Naive thymus-derived CD4-positive, alpha-beta T cell (primary cell): Measurements from ENCODE around the gene INSIG1. TPM values are rescaled to one million over a fixed set of nuclear protein-coding genes. Genes with fewer than 3 reads are reported as not detected.

Experiments used
- ATAC-seq: fragments of 150-1000 bp; cut with Tn5 transposase; 2 replicates; pipeline ENCODE4 v1.10.0; 2021; ENCODE audit warnings: mild to moderate bottlenecking, moderate library complexity
- CTCF ChIA-PET: fragments of 350-600 bp; sonication (Branson Sonifier 250); formaldehyde crosslinking; loops from one replicate; lab custom pipeline; 2021; ENCODE audit warnings: antibody characterized with exemption; lab: Charles Lee
- POLR2A ChIA-PET: fragments of 350-600 bp; sonication (Branson Sonifier 250); formaldehyde crosslinking; loops from one replicate; lab custom pipeline; 2021; ENCODE audit warnings: antibody characterized with exemption, inconsistent platforms; lab: Charles Lee
- DNase-seq, 9 donors: peaks; one replicate each; pipeline versions ENCODE4 v3.0.0 to v3.0.0-alpha.2; 2020 to 2022; ENCODE audit warnings: mixed read lengths in 1 of 9
- H3K27ac ChIP-seq: one replicate; pipeline ENCODE4 v1.7.0; 2013; ENCODE audit warnings: mild to moderate bottlenecking, low read depth, low read length, moderate library complexity
- H3K27me3 ChIP-seq, 2 donors: one replicate each; pipeline ENCODE4 v1.7.0; 2013; ENCODE audit warnings: low read length in 2 of 2, mild to moderate bottlenecking in 2 of 2, moderate library complexity in 2 of 2; ENCODE audit not compliant: control insufficient read depth in 2 of 2, insufficient read depth in 2 of 2
- H3K36me3 ChIP-seq, 3 experiments: 1 replicate in 2 of 3; 2 replicates in 1 of 3; pipeline ENCODE4 v1.7.0; 2013; ENCODE audit warnings: low read length in 3 of 3, mild to moderate bottlenecking in 3 of 3, moderate library complexity in 1 of 3; ENCODE audit not compliant: insufficient read depth in 3 of 3, control insufficient read depth in 2 of 3
- H3K4me1 ChIP-seq, 2 donors: one replicate each; pipeline ENCODE4 v1.7.0; 2013; ENCODE audit warnings: low read length in 2 of 2, mild to moderate bottlenecking in 2 of 2, moderate library complexity in 1 of 2; ENCODE audit not compliant: control insufficient read depth in 2 of 2, insufficient read depth in 2 of 2
- H3K4me3 ChIP-seq: 2 replicates; pipeline ENCODE4 v1.7.0; 2013; ENCODE audit warnings: mild to moderate bottlenecking, low read length
- H3K9me3 ChIP-seq, 3 experiments: 1 replicate in 2 of 3; 2 replicates in 1 of 3; pipeline ENCODE4 v1.7.0; 2013; ENCODE audit warnings: low read length in 3 of 3; ENCODE audit not compliant: control insufficient read depth in 2 of 3
- H3K27ac Mint-ChIP-seq, 9 donors: one replicate each; pipeline ENCODE4 v1.8.0; 2020 to 2022; ENCODE audit warnings: mixed read lengths in 9 of 9, mild to moderate bottlenecking in 8 of 9, moderate library complexity in 5 of 9, inconsistent platforms in 2 of 9
- H3K27me3 Mint-ChIP-seq, 5 donors: one replicate each; pipeline ENCODE4 v1.8.0; 2021 to 2022; ENCODE audit warnings: mixed read lengths in 5 of 5, mild to moderate bottlenecking in 1 of 5
- H3K36me3 Mint-ChIP-seq, 5 donors: one replicate each; pipeline ENCODE4 v1.8.0; 2020 to 2022; ENCODE audit warnings: mixed read lengths in 5 of 5, mild to moderate bottlenecking in 3 of 5, inconsistent platforms in 1 of 5
- H3K4me1 Mint-ChIP-seq, 7 donors: one replicate each; pipeline ENCODE4 v1.8.0; 2020 to 2022; ENCODE audit warnings: mixed read lengths in 7 of 7, mild to moderate bottlenecking in 3 of 7, inconsistent platforms in 1 of 7
- H3K4me3 Mint-ChIP-seq, 10 donors: one replicate each; pipeline ENCODE4 v1.8.0; 2020 to 2022; ENCODE audit warnings: mild to moderate bottlenecking in 10 of 10, mixed read lengths in 10 of 10, moderate library complexity in 6 of 10, inconsistent platforms in 2 of 10
- H3K9me3 Mint-ChIP-seq, 11 donors: one replicate each; pipeline ENCODE4 v1.8.0; 2020 to 2022; ENCODE audit warnings: mixed read lengths in 11 of 11, mild to moderate bottlenecking in 4 of 11, inconsistent platforms in 1 of 11, moderate library complexity in 1 of 11
- intact Hi-C, 2 donors: fragments of 100-400 bp; cut with micrococcal nuclease; formaldehyde crosslinking; loops; one replicate each; pipeline ENCODE4 v1.15.1; 2023
- polyA plus RNA-seq, 2 donors: library from polyadenylated mRNA; unstranded; fragments of 300-500 nt; fragmentation: Illumina TruSeq; gene quantifications; one replicate each; pipeline ENCODE4 v1.2.3, GENCODE V29; 2021
- total RNA-seq, 6 experiments: library from RNA in 5 of 6; stranded (reverse) in 5 of 6; gene quantifications; 1 replicate in 5 of 6; 2 replicates in 1 of 6; pipeline ENCODE4 v1.2.3 and lab custom pipeline; 2021 to 2026

INSIG1 gene
- total and polyA plus RNA-seq, 7 experiments from 2014 or later: 22.2 to 70.0 (median 46.3) TPM

DNA sequence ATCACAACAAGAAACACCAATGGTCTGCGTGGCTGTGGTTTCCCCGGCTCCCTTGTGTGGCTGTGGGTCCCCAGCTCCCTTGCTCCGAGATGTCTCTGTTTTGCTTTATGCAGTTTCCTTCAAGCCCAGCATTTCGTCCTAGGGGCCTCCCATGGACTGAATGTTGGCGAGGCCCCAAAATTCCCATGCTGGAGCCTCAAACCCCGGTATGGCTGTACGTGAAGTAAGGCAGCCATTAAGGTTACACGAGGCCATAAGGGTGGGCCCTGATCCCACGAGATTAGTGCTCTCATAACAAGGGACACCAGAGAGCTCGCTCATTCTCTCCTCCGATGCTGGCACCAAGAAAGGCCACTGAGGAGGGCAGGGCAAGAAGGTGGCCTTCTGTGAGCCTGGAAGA is 44.6 kb downstream of the INSIG1 start:
- H3K36me3 ChIP-seq: no peaks in the 10 kb centered on the region
- Mint-ChIP-seq H3K9me3 (no peaks in the 10 kb centered on the region), H3K27me3 (peaks cover 0 to 40% (median 7%) of the 10 kb centered on the region in 5 donors), H3K4me1 (peaks cover 10 to 30% (median 21%) of the 10 kb centered on the region in 7 donors), H3K4me3 (no peak overlapping the region), H3K36me3 (no peaks in the 10 kb centered on the region), H3K27ac (no peak overlapping the region)
- ChIA-PET POLR2A (interaction anchor here (1.0 kb wide), 1 partner anchor 137 kb away, joined by 5 read pairs; no protein-coding TSS in a partner anchor), CTCF (interaction anchor here (1.1 to 1.3 kb wide), 2 partner anchors 151 to 415 kb away, joined by 3 read pairs; no protein-coding TSS in a partner anchor)
- ATAC-seq: no peak
- H3K4me1 ChIP-seq: peaks cover 11 to 23% of the 10 kb centered on the region in 2 donors
- no peaks in the 10 kb centered on the region for H3K9me3 ChIP-seq
- H3K27me3 ChIP-seq: peaks cover 0 to 2% of the 10 kb centered on the region in 2 donors
- no peak for DNase-seq
- H3K4me3 ChIP-seq: no peak overlapping the region
- H3K27ac ChIP-seq: no peak overlapping the region
- intact Hi-C loops: loop anchor here in 1 of 2 donors (10.0 kb wide), 1 partner anchor 268 kb away; the partner anchor contains the start of gene HTR5A

GRCh38 chr7:155343150-155343549 is 45.5 kb downstream of the INSIG1 start:
- no peaks in the 10 kb centered on the region for H3K36me3 ChIP-seq
- no peaks in the 10 kb centered on the region for H3K9me3 ChIP-seq
- H3K27ac Mint-ChIP-seq: peak overlapping the region in 2 of 9 donors; percentile 21 to 78
- intact Hi-C loops: loop anchor here in 1 of 2 donors (10.0 kb wide), 1 partner anchor 268 kb away; the partner anchor contains the start of gene HTR5A
- no peak for ATAC-seq
- no peak overlapping the region for H3K4me3 Mint-ChIP-seq
- no peak for DNase-seq
- peaks cover 11 to 23% of the 10 kb centered on the region in 2 donors for H3K4me1 ChIP-seq
- peaks cover 0 to 34% (median 7%) of the 10 kb centered on the region in 5 donors for H3K27me3 Mint-ChIP-seq
- ChIA-PET CTCF (interaction anchor here (0.6 to 1.1 kb wide), 2 partner anchors 133 to 416 kb away, joined by 3 read pairs; no protein-coding TSS in a partner anchor), POLR2A (interaction anchor here (1.0 to 1.2 kb wide), 2 partner anchors 44 to 138 kb away, joined by 3 to 5 read pairs; no protein-coding TSS in a partner anchor)
- no peak overlapping the region for H3K4me3 ChIP-seq
- H3K9me3 Mint-ChIP-seq: no peaks in the 10 kb centered on the region
- peaks cover 10 to 24% (median 16%) of the 10 kb centered on the region in 7 donors for H3K4me1 Mint-ChIP-seq
- no peaks in the 10 kb centered on the region for H3K36me3 Mint-ChIP-seq
- H3K27me3 ChIP-seq: peaks cover 0 to 2% of the 10 kb centered on the region in 2 donors
- no peak overlapping the region for H3K27ac ChIP-seq

- no peaks in the 10 kb centered on the region for H3K9me3 Mint-ChIP-seq
- H3K27me3 ChIP-seq: peaks cover 0 to 2% of the 10 kb centered on the region in 2 donors
- ChIA-PET POLR2A (interaction anchor here (1.2 to 1.4 kb wide), 2 partner anchors 44 to 45 kb away, joined by 3 to 4 read pairs; no protein-coding TSS in a partner anchor), CTCF (interaction anchor here (1.8 to 2.1 kb wide), 5 partner anchors 42 to 416 kb away, joined by 8 to 28 read pairs (median 8); no protein-coding TSS in a partner anchor)
- H3K4me3 Mint-ChIP-seq: peak overlapping the region in 4 of 10 donors; percentile 8 to 43 (median 21)
- no peaks in the 10 kb centered on the region for H3K36me3 Mint-ChIP-seq
- H3K4me1 ChIP-seq: peaks cover 10 to 18% of the 10 kb centered on the region in 2 donors
- no peak overlapping the region for H3K4me3 ChIP-seq
- H3K27ac ChIP-seq: no peak overlapping the region
- H3K4me1 Mint-ChIP-seq: peaks cover 9 to 19% (median 12%) of the 10 kb centered on the region in 7 donors
- DNase-seq (no peak), ATAC-seq (no peak)
- intact Hi-C loops: loop anchor here (2.0 to 10.0 kb wide), 2 partner anchors 269 to 341 kb away; partner anchors contain the start of genes PAXIP1 (in 2 of the 2) and HTR5A (in 1 of the 2)
- H3K36me3 ChIP-seq: no peaks in the 10 kb centered on the region
- H3K9me3 ChIP-seq: no peaks in the 10 kb centered on the region
- H3K27ac Mint-ChIP-seq: no peak overlapping the region
- H3K27me3 Mint-ChIP-seq: peaks cover 0 to 34% (median 7%) of the 10 kb centered on the region in 5 donors
Observed at GRCh38 chr7:155343661-155344121, 46.0 kb downstream of the INSIG1 start.

DNA sequence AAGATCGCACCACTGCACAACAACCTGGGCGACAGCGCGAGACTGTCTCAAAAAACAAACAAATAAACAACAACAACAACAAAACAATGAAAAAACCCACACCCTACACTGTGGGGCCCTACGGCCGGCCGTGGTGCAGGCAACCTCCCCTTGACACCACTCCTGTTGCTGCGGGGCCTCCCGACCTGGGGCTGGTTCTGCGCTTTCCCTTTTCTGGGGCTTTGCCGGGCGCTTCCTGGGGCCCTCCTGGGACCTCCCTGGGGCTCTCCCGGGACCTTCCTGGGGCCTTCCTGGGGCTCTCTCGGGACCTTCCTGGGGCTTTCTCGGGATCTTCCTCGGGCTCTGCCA is 46.6 kb downstream of the INSIG1 start:
- Mint-ChIP-seq H3K36me3 (no peaks in the 10 kb centered on the region), H3K4me3 (peak overlapping the region in 4 of 10 donors; percentile 6 to 43 (median 10)), H3K27ac (no peak overlapping the region), H3K4me1 (peaks cover 3 to 13% (median 7%) of the 10 kb centered on the region in 7 donors), H3K27me3 (peaks cover 0 to 34% (median 7%) of the 10 kb centered on the region in 5 donors), H3K9me3 (no peaks in the 10 kb centered on the region)
- Histone ChIP-seq H3K4me1 (peaks cover 5 to 13% of the 10 kb centered on the region in 2 donors), H3K27me3 (peaks cover 0 to 2% of the 10 kb centered on the region in 2 donors), H3K9me3 (no peaks in the 10 kb centered on the region), H3K4me3 (peak overlapping the region; percentile 35), H3K36me3 (no peaks in the 10 kb centered on the region), H3K27ac (no peak overlapping the region)
- intact Hi-C loops: loop anchor here (2.0 to 10.0 kb wide), 2 partner anchors 269 to 341 kb away; partner anchors contain the start of genes PAXIP1 (in 2 of the 2) and HTR5A (in 1 of the 2)
- ChIA-PET CTCF (interaction anchor here (0.5 to 2.1 kb wide), 14 partner anchors 43 to 430 kb away, joined by 3 to 28 read pairs (median 4); no protein-coding TSS in a partner anchor), POLR2A (interaction anchor here (0.6 to 1.6 kb wide), 5 partner anchors 45 to 416 kb away, joined by 3 to 6 read pairs (median 4); partner anchors contain the start of gene INSIG1)
- no peak for DNase-seq
- no peak for ATAC-seq

GRCh38 chr7:155344618-155345433 is 47.1 kb downstream of the INSIG1 start:
- Mint-ChIP-seq H3K27ac (peak overlapping the region in 1 of 9 donors; percentile 52), H3K27me3 (peaks cover 0 to 34% (median 7%) of the 10 kb centered on the region in 5 donors), H3K36me3 (no peaks in the 10 kb centered on the region), H3K4me3 (peak overlapping the region in 9 of 10 donors; percentile 47 to 83 (median 69)), H3K4me1 (peaks cover 3 to 12% (median 5%) of the 10 kb centered on the region in 7 donors), H3K9me3 (no peaks in the 10 kb centered on the region)
- Histone ChIP-seq H3K27me3 (peaks cover 0 to 2% of the 10 kb centered on the region in 2 donors), H3K4me3 (peak overlapping the region; percentile 35), H3K4me1 (peaks cover 4 to 9% of the 10 kb centered on the region in 2 donors), H3K9me3 (no peaks in the 10 kb centered on the region), H3K27ac (no peak overlapping the region), H3K36me3 (no peaks in the 10 kb centered on the region)
- ChIA-PET POLR2A (interaction anchor here (0.6 to 1.6 kb wide), 5 partner anchors 45 to 417 kb away, joined by 3 to 6 read pairs (median 4); partner anchors contain the start of gene INSIG1), CTCF (interaction anchor here (0.5 to 2.1 kb wide), 19 partner anchors 44 to 430 kb away, joined by 3 to 28 read pairs (median 4); no protein-coding TSS in a partner anchor)
- ATAC-seq (peak; percentile 99), DNase-seq (peak; percentile 65 to 93 (median 82))
- intact Hi-C loops: loop anchor here (1.0 to 10.0 kb wide), 11 partner anchors 46 to 432 kb away; partner anchors contain the start of genes PAXIP1 (in 2 of the 2), HTR5A (in 1 of the 2) and INSIG1 (in 1 of the 2)
